NCI-H2107 (cell line): ENCODE measurements around the gene ASTL.

Experiments
- DNase-seq: peaks from one replicate; lab custom pipeline; 2025; lab: John Stamatoyannopoulos, UW

Gene ASTL

DNA sequence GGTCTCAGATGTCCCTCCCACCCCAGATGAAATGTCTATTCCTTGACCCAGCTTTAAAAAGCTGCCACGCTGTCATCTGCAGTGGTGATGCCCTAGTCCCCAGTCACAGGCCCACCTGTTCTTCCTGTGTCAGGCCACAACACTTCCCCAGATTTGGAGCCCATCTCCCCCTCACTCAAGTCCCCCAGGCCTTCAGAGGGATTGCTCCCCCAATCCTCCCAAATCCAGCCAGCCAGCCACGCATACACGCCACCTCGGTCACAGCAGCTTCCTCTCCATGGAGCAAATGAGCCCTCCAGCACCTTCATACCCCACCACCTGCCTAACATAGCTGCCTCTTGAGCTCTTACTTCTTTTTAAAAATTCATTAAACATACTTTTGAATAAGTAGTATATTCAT lies 7.8 kb downstream of the ASTL start:
- no peak for DNase-seq

DNA sequence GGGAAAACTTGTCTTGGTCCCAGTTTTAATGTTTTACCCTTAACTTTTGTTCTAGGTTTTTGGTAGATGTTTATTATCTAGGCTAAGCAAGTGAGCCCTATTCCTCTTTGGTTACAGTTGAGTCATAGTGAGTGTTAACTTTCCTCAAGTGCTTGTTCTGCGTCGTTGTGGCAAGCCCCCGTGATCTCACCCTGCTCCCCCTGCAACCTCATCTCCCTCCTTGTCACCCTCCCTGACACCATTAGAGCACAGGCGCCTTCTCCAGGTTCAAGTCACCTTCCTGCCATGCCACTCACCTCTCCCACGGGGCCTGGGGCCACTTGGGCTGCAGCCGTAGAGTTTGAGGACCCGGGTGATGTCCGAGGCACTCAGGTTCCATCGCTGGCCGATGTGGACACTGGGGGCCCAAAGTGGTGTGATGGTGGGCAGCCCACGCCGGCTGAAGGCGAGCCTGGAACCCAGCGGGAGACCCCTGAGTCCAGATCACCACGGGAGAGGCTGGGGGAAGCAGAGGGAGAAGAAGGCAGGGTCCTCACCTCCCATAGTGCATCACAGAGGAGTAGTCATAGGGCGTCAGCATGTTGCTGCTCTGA lies 8.7 kb downstream of the ASTL start:
- no peak for DNase-seq

DNA sequence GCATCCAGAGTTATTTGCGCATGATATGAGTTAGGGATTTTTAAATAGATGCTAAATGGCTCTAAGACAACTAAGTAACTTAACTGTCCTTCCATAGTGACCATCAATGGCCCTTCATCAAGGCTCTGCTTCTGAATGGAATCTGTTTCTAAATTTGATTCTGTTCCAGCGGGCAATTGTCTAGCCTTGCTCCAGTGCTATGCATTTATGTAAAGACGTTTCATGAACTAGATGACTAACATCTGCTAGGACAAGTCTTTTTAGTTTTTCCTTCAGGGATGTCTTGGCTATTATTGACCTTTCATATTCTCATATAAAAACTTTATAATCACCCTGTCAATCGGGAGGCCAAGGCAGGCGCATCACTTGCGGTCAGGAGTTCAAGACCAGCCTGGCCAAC lies 9.8 kb downstream of the ASTL start:
- DNase-seq = no peak

DNA sequence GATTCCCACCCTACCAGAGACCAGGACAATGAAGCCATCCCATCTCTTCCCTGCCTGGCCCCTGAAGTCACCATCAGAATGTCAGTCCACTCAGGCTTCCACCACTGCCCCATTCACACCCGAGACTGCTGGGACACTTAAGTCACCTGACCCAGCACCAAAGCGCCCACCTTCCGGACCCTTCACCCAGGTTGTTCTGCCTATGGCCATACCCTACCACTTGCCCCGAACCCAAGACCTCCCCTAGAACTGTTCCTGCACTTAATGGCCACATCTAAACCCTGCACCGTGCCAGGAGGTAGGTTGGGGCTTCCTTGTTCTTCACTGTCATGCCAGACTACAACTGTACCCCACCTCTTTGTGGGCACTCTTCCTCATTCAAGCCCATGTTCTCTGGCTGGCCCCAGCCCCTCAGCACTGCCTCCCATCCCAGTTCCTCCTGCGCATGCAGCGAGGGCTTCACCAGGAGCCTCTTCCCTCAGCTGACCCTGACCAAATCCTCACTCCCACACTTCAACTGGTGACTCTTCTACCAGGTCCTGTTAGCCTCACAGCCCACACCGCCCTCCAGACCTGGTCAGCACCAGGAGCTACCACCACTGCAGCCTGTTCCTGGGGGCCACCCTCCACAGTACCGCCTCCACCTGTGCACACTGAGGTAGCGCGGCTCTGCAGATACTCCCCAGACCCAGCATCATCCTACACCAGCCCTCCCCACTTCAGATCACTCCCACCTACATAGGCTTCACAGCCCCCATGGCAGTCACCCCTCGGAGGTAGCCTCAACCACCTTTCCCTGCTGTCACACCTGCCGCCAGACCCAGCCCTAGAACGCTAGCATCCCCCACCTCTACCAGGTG lies 13.7 kb downstream of the ASTL start:
- DNase-seq = no peak

DNA sequence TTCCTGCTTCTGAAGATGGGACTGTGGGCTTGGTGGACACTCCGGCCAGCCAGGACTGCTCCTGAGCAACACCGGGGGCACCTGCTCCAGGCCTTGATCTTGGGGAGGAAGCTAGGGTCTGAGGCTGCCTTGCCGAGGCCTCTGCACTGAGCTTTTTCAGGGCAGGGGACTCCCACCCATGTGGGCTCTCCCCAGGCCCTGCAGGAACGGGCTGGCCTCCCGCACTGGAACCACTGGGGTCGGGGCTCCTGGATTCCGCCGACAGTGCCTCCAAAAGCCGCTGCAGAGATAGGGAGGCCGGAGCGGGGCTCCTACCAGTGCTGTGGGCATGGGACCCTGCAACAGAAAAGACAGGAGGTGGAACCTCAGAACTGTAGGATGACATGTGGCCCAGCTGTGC lies 14.4 kb downstream of the ASTL start:
- no peak for DNase-seq

DNA sequence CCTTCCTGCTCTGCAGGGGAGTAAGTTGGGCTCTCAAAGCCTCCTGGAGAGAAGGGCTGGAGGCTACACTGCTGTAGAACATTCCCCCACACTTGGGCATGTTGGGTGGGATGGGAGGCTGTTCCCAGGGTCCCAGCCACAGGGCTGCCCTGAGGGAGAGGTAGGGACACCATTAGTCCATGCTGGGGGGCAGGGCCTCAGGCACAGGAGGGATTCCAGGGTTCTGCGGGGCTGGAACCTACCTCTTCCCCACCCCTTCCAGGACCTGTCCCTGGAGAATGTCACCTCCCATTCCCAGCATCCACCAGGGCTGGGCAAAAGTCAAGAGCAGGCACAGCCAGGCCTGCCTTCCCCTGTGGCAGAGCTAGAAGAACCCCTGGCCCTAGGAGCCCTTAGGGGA lies 15.0 kb downstream of the ASTL start:
- DNase-seq = no peak

DNA sequence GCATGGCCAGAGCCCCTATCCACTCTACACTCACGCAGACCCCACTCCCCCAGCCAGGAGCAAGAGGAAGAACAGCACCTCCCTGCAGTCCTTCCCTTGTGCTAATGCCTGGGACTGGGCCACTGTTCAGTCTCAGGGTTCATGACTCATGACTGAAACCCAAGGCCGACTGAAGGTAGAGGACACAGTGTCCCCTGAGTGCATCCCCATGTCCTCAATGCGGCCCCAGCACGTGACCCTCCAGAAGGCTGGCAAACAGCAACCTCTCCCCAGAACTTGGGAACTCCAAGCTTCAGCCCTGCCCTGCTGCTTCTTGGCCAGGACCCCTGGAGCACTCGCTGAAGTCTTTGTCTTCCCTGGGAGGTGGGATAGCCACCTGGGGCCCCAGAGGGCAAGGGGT lies 15.9 kb downstream of the ASTL start:
- DNase-seq = no peak

DNA sequence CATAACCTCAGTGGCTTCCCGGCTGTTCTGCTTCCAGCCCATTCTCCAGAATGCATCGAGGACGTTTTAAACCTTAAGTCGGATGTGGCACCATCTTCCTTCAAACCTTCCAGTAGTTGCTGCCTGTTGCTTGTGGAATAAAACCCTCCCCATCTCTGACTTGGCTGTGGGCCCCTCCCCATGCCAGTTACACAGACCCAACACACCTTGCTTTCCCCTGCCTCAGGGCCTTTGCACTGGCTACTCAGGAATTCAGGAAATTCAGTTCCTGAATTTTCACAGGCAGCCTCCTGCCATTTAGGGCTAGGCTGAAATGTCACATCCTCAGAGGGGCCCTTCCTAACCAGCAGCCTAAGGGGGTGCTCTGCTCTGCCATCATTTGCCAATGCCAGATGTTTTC lies 16.9 kb downstream of the ASTL start:
- DNase-seq = no peak

DNA sequence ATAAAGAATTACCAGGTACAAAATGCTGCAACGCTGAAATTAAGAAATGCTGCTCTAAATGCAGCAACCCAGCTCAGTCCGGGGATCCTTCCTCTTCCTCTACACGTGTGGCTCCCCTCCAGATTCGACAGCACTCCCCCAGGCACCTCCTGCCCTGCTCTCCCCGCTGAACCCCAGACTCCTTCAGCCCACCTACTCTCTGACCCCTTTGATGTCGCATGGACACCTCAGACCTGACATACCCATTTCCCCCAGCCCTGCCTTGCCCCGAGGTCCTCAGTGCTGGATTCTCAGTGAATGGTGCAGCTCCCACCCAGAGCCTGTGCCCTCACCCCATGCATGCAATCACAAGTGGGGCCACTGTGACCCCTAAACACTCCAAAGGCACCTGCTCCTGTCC lies 17.3 kb downstream of the ASTL start:
- no peak for DNase-seq

DNA sequence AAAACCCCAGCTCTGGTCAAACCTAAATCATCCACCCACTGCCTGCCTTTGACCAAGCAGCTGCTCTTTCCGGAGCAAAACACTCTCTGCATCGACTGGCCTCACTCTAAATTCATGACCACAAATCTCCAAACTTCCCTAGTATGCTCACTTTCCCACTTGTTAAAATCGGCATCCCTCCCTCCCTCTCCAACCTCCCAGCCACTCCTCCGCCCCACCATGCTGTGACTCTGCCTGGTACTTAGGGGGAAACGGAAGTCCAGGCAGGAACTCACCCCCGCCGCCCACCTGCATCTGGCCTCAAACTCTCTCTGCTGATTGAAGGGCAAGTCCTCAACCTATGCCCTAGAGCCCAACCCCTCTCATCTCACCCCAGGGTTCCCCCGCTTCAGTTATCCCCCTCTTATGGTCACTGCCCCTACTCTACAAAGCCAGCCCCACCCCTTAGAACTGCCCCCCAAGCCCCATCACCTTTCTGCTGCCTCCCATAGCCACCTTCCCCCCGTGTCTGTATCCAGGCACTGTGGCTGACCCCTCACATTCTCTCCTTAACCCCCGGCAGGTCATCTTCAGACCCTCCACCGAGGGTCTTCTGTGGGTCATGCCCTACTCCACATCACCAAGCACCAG lies 18.1 kb downstream of the ASTL start:
- DNase-seq = no peak

DNA sequence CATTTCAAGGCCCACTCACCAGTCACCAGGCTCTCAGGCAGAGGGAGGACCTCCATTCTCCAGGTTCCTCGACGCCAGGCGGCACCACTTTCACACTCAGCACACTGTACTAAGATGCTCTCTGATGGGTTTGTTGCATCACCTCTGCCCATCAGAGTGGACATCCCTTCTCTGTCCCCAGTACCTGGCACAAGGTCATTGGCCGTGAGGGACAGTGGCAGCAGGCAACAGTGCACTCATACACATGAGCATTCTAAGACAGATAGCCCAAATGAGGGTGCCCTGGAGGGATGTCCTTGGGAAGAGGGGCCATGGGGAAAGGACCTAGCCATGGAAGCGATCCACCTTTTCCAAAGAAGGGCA lies 18.9 kb downstream of the ASTL start:
- no peak for DNase-seq

DNA sequence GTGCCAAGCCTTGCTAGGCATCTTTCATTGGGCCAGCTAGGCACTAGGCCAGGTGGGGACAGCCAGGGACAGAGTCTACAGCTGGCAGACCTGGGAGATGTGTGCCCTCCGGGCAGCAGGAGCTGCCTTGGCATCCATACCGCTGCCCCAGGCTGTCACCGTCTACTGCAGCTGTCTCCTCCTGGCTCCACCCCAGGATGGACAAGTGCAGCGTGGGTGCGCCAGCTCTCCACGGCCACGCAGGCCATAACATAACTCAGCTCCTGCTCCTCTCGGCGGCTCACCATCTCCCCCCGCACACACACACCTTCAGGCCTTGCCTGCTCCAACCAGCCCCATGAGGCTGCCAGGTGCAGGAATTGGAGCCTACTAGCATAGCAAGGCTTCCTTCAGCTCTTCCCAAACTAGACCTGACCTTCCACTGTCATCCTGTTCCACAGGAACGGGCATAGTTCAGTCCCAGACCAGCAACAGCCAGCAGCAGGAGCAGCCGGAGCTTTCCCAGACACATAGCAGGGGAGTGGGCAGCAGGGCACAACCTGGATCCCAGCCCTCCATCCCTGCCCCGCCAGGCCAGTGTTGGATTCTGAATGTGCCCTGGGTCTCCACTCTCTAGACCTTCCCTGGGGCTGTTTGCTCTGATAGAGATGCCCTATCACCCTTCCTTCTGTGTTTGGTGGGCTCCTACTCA lies 19.5 kb downstream of the ASTL start:
- DNase-seq = no peak

DNA sequence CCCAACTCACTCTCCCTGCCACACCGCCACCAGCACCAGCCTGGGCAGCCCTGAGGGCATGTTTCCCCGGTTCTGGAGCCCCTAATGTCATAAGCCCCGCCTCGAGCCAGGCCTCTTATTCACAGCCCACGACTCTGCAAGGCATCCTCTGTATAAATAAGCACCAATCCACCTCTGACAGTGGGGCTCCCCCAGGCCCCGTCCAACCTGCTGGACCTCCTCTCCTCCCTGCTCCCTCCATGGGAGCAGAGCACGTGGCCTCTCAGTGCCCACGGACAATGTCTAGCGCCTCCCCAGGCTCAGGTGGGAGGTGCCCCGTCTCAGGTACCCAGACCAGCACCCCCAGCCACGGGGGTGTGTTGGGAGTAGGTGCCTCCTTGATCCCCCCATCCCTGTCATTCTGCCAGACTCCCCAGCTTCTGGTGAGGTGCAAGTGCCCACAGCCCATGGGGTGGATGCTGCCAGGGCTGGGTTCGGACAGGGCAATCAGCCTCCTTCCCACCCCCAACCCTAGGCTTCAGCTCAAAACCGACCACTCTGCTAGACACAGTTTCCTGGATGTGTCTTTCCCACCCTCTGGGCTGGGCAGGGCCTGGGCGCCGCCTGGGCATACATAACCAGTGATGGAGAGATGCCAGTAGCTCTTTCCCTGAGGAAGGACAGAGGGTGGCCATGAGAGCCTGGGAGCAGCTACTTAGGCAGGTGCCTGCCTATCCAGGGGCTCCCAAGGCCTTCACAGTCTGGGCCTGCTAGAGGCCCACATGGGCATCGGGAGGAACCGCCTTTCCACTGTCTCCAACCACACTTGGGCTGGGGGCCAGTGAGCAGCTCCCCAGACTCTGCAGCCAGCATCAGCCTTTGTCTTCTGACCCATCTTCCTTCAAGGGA lies 20.4 kb downstream of the ASTL start:
- no peak for DNase-seq

DNA sequence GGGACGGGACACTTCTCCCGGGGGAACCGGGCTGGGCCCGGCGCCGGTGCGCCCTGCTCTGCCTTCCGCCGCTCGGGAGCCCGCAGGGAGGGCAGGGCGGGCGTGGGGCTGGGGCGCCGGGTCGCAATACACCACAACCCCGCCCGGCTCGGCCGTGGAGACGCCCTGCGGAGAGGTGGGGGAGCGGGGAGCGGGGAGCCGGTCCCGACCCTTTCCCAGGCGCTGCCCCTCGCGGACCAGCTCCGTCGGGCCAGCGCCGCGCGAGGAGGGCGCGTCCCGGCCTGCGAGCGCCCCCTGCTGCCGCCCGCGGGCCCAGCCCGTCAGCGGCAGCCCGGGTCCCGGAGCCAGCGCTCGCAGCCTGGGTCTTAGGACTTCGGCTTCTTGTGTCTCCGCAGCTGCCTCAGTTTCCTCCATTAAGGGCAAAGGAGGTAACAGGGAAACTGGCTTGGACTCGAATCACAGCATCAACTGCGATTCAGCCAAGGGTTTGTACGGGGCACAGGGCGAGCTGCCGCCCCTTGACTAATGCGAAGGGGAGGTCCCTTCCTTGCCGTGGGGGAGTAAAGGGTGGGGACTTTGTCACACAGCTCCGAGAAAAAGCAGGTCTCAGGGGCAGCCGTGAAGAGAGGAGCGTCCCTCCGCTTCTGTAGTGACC lies 21.3 kb downstream of the ASTL start:
- DNase-seq = peak; percentile 22

DNA sequence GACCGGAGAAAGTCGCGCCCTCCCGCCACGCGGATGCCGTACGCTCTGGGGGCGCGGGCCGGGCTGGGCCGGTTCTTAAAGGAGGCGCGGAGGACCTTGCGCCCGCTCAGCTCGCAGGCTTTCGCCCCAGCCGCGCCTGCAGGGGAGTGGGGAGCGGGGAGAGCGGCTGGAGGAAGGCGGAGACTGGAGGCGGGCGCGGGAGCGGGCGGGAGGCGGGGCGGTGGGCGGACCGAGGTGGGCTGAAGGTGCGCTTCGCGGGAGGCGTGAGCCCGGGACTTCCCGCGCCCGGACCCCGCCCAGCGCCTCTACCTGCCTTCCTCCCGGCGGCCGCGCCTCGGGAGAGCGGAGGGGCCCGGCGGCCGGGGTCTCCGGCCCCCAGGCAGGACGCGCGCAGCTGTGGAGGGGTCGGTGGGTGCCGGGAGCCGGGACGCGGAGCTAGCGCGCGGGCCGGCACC lies 21.9 kb downstream of the ASTL start, which contains the start of gene ADRA2B:
ADRA2B (minus strand) TSS at position 148 of the 455 bp plus-strand sequence. CDS start 422 bp downstream, outside the sequence.
- DNase-seq = peak; percentile 18

DNA sequence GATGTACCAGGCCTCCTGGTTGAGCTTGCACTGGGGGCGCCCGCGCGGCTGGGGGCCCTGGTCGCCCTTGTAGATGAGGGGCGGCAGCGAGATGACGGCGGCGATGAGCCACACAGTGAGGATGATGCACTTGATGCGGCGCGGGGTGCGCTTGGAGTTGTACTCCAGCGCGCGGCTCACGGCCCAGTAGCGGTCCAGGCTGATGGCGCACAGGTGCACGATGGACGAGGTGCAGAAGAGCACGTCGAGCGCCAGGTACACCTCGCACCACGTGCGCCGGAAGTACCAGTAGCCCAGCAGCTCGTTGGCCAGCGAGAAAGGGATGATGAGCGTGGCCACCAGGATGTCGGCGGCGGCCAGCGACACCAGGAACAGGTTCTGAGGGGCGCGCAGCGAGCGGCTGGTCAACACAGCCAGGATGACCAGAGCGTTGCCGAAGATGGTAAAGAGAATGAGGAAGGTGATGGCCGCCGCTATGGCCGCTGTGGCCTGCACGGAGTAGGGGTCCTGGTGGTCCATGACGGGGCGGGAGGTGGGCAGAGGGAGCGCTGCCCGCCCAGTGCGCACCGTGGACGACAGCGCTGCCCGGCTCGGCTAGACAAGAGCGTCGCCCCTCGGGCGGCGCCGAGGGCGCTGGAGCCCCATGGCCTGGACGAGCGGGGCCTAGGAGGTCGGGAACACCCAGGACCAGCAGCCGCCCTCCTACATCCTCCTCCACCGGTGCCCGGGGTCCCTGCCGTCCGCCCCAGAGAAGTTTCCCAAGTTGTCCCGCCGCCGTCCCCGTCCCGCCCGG lies 22.5 kb downstream of the ASTL start:
- no peak for DNase-seq

DNA sequence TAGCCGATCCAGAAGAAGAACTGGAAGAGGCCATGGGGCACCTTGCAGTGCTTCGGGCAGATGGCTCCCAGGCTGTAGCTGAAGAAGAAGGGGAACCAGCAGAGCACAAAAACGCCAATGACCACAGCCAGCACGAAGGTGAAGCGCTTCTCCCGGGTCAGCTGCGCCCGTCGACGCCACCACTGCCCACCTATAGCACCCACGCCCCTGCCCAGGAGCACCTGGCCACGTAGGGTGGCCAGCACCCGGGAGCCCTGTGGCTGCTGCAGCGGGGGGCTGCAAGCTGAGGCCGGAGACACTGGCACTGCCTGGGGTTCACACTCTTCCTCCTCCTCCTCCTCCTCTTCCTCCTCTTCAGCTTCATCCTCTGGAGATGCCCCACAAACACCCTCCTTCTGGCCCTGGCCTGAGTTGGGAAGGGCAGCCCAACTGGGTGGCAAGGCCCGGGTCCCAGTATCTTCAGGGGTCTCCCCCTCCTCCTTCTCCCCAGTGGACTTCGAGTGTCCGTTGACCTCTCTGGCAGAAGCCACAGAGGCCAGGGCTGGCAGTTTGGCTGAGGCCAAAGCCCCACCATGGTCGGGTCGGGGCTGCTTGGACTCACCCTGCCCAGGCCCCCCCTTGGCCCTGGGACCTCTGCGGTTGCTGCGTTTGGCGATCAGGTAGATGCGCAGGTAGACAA lies 23.3 kb downstream of the ASTL start:
- no peak for DNase-seq

DNA sequence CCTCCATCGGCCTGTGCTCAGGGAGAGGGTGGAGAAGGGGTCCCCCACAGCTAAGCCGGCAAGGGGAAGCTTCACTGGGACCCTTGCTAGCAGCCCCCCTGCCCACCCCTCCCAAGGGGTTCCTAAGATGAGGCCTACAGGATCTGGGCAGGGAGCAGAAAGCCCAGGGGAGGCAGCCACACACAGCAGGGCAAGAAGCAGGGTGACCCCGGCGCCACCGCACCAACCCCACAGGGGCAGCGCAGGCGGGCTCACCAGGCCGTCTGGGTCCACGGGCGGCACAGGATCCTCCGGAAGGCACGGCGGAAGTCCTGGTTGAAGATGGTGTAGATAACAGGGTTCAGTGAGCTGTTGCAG lies 23.8 kb downstream of the ASTL start:
- DNase-seq = no peak

DNA sequence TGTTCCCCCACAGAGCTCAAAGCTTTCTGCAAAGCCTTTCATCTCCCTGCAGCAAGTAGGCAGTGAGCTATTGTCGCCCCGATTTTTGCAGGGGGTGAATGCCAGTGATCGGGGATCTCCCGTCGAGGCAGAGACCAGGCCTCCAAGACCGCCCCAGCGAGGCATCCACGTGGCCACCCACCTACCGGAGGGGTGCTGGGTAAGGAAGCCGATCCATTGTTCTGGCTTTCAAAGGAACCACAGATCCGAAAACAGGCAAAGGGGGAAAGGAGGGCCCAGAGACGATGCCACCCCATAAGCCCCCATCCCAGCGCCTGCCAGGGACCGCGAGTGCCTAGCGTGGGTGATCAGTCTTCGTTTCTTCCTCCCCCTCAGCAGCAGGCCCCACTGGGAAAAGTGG lies 24.4 kb downstream of the ASTL start:
- no peak for DNase-seq

DNA sequence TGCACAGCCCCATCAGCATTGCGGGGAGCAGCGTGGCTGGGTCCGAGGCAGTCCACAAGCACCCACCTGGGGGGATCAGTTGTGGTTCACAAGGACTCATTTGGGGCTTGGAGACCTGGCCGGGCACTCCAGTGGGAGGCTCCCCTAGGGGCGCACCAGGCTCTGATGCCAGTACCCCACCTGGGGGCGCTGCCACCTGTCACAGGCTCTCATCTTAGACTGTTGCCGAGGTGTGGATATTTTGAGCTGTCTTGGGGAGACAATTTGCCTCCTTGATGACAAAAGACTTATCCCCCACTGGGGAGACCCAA lies 25.0 kb downstream of the ASTL start:
- no peak for DNase-seq
